Measurements from ENCODE around the gene CHMP4A.
"Not testable (repeated sequence)": the region's sequence is repeated elsewhere in the genome, so short reads cannot be mapped to it uniquely, and the experiment has no call there.

The CHMP4A gene

DNA sequence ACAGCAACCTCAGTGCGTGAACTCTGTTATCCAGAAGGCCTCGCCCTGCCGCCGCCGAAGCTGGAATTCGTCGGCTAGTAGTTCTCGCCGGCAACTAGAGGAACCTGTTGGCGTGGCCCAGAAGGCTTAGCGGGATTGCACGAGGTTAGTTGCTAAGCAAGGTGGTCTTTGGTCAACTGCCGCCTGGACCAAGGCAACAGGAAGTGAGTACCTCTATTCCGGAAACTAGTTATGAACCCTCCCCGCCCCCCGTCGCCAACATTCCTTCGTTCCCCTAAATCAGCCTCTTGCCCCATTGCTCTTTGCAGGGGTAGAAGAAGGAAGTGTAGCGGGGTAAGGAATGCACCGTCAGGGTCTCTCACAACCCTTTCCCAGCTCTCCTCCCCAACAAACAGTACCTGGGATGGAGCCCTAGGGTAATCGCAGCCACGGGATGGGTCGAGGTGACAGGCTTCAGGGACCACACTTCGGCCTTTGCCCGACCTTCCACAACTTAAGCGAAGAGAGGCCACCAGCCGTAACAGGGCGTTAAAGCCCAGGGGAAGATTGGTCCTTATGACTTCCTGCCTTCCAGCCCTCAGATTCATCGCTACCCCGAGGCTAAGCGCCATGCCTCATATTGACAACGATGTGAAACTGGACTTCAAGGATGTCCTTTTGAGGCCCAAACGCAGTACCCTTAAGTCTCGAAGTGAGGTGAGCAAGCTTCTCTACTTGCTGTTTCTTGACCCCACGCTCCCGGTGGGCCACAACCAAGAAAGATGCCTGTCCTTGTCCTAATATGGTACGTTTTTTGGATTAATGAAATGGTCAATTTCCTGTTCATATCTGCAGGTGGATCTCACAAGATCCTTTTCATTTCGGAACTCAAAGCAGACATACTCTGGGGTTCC lies 19.6 kb upstream of the CHMP4A start, which contains the start of gene GMPR2:
Gene GMPR2, plus strand, starts transcription at position 285 of the 893 bp plus-strand sequence. Its CDS starts 325 bp downstream, at position 610.
- TF ChIP-seq, protein P1, sequence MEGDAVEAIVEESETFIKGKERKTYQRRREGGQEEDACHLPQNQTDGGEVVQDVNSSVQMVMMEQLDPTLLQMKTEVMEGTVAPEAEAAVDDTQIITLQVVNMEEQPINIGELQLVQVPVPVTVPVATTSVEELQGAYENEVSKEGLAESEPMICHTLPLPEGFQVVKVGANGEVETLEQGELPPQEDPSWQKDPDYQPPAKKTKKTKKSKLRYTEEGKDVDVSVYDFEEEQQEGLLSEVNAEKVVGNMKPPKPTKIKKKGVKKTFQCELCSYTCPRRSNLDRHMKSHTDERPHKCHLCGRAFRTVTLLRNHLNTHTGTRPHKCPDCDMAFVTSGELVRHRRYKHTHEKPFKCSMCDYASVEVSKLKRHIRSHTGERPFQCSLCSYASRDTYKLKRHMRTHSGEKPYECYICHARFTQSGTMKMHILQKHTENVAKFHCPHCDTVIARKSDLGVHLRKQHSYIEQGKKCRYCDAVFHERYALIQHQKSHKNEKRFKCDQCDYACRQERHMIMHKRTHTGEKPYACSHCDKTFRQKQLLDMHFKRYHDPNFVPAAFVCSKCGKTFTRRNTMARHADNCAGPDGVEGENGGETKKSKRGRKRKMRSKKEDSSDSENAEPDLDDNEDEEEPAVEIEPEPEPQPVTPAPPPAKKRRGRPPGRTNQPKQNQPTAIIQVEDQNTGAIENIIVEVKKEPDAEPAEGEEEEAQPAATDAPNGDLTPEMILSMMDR (IDR thresholded peaks at IDR 0.05; ENCODE audit: control insufficient read depth, insufficient read depth, low read depth, low read length, missing control alignments) = no peak
- peak within 1 kb of the TSS; percentile 66 for H3K4me3 ChIP-seq (ENCODE audit: control insufficient read depth, low read depth, low read length)
- DNase-seq (ENCODE audit: low read depth) = no peak

DNA sequence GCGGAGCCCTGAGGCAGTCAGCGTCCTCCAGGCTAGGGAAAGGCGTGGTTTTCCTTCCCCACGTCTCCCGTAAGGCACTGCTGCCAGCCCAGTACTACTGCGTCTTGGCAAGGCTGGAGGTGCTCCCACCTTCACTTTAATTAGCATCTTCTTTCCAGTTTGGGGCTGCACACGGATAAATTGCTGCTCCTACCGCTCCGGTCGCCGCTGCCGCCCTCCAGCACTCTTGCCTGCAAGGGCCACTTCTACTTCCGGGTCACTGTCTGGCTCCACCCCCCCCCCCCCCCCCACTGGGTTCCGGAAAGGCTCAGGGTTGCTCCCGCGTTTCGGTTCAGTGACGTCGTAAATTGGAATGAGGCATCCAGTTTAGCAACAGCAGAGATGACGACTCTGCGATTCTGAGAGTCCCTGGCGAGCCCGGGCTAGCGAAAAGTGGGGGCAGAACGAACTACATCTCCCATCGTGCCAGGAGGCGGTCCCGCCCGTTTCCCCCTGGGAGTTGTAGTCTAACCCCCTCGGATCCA lies 18.9 kb upstream of the CHMP4A start, which contains the start of gene NEDD8:
Gene NEDD8, minus strand, starts transcription at position 247 of the 524 bp plus-strand sequence. Its CDS starts 100 bp downstream, at position 147.
- H3K4me3 ChIP-seq (ENCODE audit: control insufficient read depth, low read depth, low read length) = peak within 1 kb of the TSS; percentile 66
- peak; percentile 75 for DNase-seq (ENCODE audit: low read depth)
- TF ChIP-seq, protein P1 (IDR thresholded peaks at IDR 0.05; ENCODE audit: control insufficient read depth, insufficient read depth, low read depth, low read length, missing control alignments) = no peak

DNA sequence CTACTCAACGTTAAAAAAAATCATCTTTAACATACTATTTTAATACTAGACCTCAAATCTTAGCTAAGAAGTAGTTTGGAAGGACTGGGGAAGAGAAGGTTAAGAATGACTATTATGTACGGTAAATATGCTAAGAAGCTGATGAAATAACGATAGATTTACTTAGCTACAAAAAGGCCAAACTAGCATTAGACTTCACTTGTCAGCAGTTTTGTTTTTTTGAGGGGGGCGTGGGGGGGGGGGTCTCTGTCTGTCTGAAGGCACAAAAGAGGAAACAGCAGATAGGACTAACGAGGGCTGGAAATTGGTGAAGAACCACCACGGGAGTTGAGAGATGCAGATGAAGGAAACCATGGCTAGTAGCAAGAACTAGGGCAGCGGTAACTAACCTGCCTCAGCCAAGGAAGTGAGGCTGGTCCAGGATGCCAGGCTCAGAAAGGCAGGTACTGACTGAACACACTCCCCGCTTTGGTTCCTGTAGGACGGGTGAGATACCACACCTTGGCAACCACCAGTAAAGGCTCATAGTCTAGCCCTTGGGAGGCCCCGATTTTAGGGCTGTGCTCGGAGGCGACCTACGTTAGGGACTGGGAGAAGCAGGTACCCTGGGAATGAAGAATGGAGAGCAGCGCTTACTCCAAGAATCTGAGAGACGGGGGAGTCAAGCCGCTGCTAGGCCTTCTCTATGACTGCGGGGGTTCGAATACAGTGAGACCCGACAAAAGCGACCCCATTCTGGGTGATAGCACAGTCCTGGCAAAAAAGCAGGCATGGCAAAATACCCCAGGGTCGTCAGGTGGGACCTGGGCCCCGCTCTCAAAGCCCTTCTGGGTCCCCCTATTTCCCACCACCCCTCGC lies 18.2 kb upstream of the CHMP4A start:
- DNase-seq (ENCODE audit: low read depth) = no peak

DNA sequence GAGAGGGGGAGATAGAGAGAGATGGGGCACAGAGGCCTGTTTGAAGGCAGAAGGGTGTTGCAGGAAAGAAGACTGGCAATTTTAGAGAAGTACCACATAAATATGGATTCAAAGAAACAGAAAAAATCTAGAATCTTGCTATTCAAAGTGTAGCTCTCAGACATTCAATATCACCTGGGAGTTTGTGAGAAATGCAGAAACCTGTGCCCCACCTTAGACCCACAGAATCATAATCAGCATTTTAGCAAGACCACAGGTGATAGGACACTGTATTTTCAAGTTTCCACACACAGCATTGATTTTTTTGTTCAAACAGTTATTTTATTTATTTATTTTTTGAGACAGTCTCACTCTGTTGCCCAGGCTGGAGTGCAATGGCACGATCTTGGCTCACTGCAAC lies 15.6 kb upstream of the CHMP4A start:
- TF ChIP-seq, protein P1 (IDR thresholded peaks at IDR 0.05; ENCODE audit: control insufficient read depth, insufficient read depth, low read depth, low read length, missing control alignments) = no peak

More for the DNA sequence above, 18.2 kb upstream of the CHMP4A start:
- TF ChIP-seq, protein P1 (IDR thresholded peaks at IDR 0.05; ENCODE audit: control insufficient read depth, insufficient read depth, low read depth, low read length, missing control alignments) = no peak
- peak overlapping the region; percentile 66 for H3K4me3 ChIP-seq (ENCODE audit: control insufficient read depth, low read depth, low read length)

DNA sequence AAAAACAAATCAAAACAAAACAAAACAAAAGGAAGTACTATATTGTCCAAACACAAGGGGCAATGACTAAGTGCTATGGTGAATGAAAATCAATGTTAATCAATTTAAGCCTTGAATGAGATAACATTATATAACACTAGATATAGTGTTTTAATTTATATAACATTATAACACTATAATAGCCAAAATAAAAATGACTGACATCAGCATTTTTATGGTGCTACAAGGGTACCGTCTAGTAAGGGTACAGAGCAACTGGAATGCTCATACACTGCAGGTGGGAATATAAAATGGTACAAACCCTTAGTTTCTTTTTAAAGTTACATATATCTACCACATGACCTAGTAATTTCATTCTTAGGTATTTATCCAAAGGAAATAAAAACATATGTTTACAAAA lies 13.2 kb upstream of the CHMP4A start:
- TF ChIP-seq, protein P1 (IDR thresholded peaks at IDR 0.05; ENCODE audit: control insufficient read depth, insufficient read depth, low read depth, low read length, missing control alignments) = no peak
- DNase-seq (ENCODE audit: low read depth) = no peak
- H3K4me3 ChIP-seq (ENCODE audit: control insufficient read depth, low read depth, low read length) = no peak overlapping the region

More for the DNA sequence above, 15.6 kb upstream of the CHMP4A start:
- H3K4me3 ChIP-seq (ENCODE audit: control insufficient read depth, low read depth, low read length) = no peak overlapping the region
- DNase-seq (ENCODE audit: low read depth) = no peak

DNA sequence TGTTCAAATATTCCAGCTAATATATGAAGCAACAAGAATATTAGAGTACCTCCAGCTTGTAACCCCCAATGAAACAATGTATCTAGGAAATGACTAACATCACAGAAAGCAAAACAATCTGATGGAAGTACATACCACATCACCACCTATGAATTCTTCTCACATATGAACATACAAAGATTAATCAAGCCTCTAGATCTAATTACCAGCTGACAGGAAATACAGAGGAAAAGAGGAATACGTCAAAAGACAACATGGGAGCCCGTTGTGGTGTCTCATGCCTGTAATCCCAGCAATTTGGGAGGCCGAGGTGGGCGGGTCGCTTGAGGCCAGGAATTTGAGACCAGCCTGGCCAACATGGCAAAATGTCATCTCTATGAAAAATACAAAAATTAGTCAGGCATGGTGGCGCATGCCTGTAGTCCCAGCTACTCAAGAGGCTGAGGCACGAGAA lies 11.4 kb upstream of the CHMP4A start:
- TF ChIP-seq, protein P1 (IDR thresholded peaks at IDR 0.05; ENCODE audit: control insufficient read depth, insufficient read depth, low read depth, low read length, missing control alignments) = no peak
- no peak overlapping the region for H3K4me3 ChIP-seq (ENCODE audit: control insufficient read depth, low read depth, low read length)
- DNase-seq (ENCODE audit: low read depth) = no peak

DNA sequence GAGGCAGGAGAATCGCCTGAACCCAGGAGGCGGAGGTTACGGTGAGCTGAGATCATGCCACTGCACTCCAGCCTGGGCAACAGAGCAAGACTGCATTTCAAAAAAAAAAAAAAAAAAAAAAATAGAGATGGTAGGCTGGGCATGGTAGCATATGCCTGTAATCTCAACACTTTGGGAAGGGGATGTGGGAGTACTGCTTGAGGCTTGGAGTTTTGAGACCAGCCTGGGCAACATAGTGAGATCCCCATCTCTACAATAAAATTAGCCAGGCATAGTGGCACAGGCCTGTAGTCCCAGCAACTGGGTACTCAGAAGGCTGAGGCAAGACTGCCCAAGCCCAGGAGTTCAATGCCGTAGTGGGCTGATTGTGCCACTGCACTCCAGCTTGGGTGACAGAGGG lies 9.7 kb upstream of the CHMP4A start:
- H3K4me3 ChIP-seq (ENCODE audit: control insufficient read depth, low read depth, low read length); DNase-seq (ENCODE audit: low read depth): not testable (repeated sequence)

Data from AG09309 (cell line).